ENCODE results near the gene F3. TPM values are rescaled to one million over a fixed set of nuclear protein-coding genes. Genes with fewer than 3 reads are reported as not detected.

Gene F3
- total RNA-seq, 1 experiment from 2014 or later = 4.2 TPM

GRCh38 chr1:94528826-94529225 is 12.7 kb downstream of the F3 start:
- DNase-seq (ENCODE audit: extremely low read depth, low read depth) = no peak

GRCh38 chr1:94528299-94528698 is 13.3 kb downstream of the F3 start:
- DNase-seq (ENCODE audit: extremely low read depth, low read depth) = no peak

- no peak for DNase-seq (ENCODE audit: extremely low read depth, low read depth)
Measured at GRCh38 chr1:94527447-94528031, 14.0 kb downstream of the F3 start.

- no peak for DNase-seq (ENCODE audit: extremely low read depth, low read depth)
Measured at GRCh38 chr1:94526152-94526980, 15.2 kb downstream of the F3 start.

- DNase-seq (ENCODE audit: extremely low read depth, low read depth) = no peak
Measured at GRCh38 chr1:94524531-94524930, 17.0 kb downstream of the F3 start.

GRCh38 chr1:94522304-94522703 is 19.3 kb downstream of the F3 start:
- no peak for DNase-seq (ENCODE audit: extremely low read depth, low read depth)

- no peak for DNase-seq (ENCODE audit: extremely low read depth, low read depth)
Measured at GRCh38 chr1:94519351-94519750, 22.2 kb downstream of the F3 start.

GRCh38 chr1:94515296-94515947 is 26.1 kb downstream of the F3 start:
- no peak for DNase-seq (ENCODE audit: extremely low read depth, low read depth)

GRCh38 chr1:94514095-94514727 is 27.3 kb downstream of the F3 start:
- peak; percentile 26 for DNase-seq (ENCODE audit: extremely low read depth, low read depth)

- DNase-seq (ENCODE audit: extremely low read depth, low read depth) = no peak
Measured at GRCh38 chr1:94512816-94513215, 28.7 kb downstream of the F3 start.

- no peak for DNase-seq (ENCODE audit: extremely low read depth, low read depth)
Measured at GRCh38 chr1:94504601-94505000, 37.0 kb downstream of the F3 start.

- DNase-seq (ENCODE audit: extremely low read depth, low read depth) = no peak
Measured at GRCh38 chr1:94503153-94503552, 38.4 kb downstream of the F3 start.

- DNase-seq (ENCODE audit: extremely low read depth, low read depth) = no peak
Measured at GRCh38 chr1:94501935-94502334, 39.6 kb downstream of the F3 start.

GRCh38 chr1:94501426-94501825 is 40.1 kb downstream of the F3 start:
- DNase-seq (ENCODE audit: extremely low read depth, low read depth) = no peak

- no peak for DNase-seq (ENCODE audit: extremely low read depth, low read depth)
Measured at GRCh38 chr1:94496076-94496755, 45.3 kb downstream of the F3 start.

- no peak for DNase-seq (ENCODE audit: extremely low read depth, low read depth)
Measured at GRCh38 chr1:94490556-94490955, 51.0 kb downstream of the F3 start.

- DNase-seq (ENCODE audit: extremely low read depth, low read depth) = no peak
Measured at GRCh38 chr1:94486990-94487389, 54.6 kb downstream of the F3 start.

- peak; percentile 53 for DNase-seq (ENCODE audit: extremely low read depth, low read depth)
Measured at GRCh38 chr1:94481473-94481933, 60.1 kb downstream of the F3 start.

GRCh38 chr1:94479682-94480081 is 61.9 kb downstream of the F3 start:
- no peak for DNase-seq (ENCODE audit: extremely low read depth, low read depth)
